Activated naive CD4-positive, alpha-beta T cell treated with anti-CD3 and anti-CD28 coated beads, Interleukin-2, amount 50 U/mL, for 16 hours (primary cell): ENCODE results near the gene PPP4R4.
A peak's percentile ranks its signal among the peaks of the same experiment; 100 is the strongest.
"Not testable (repeated sequence)": the region's sequence is repeated elsewhere in the genome, so short reads cannot be mapped to it uniquely, and the experiment has no call there.

ENCODE experiments used
- DNase-seq: peaks from one replicate; pipeline ENCODE4 v3.0.0-alpha.2; 2020

The PPP4R4 gene

GRCh38 chr14:94145902-94146527 lies 28.1 kb upstream of the PPP4R4 start:
- DNase-seq, result no peak

DNA sequence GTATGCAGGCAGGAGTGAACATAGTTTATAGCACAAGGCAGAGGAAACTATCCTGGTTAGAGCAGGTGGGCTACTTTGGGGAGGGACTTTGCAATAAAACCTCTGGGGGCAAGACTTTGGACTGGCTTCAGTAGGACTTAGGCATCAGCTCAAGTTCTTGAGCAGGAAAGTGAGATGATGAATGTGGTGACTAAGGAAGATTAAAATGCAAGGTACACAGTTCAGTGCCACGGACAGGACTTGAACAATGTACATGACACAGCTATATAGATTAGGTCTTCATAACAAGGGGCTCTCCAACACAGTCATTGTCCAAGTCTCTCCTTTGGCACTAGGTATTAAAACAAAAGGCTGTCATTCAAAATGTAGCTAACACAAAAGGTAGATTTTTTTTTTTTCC lies 21.4 kb upstream of the PPP4R4 start:
- DNase-seq, result no peak

- no peak for DNase-seq
Measured at GRCh38 chr14:94153750-94154342, 20.3 kb upstream of the PPP4R4 start.

DNA sequence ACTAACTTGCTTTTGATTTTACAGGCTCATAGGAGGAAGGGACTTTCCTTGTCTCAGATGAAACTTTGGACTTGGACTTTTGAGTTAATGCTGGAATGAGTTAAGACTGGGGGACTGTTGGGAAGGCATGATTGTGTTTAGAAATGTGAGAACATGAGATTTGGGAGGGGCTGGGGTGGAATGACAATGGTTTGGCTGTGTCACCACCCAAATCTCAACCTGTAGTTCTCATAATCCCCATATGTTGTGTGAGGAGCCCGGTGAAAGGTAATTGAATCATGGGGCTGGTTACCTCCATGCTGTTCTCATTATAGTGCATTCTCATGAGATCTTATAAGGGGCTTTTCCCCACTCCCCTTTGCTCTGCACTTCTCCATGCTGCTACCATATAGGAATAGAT lies 18.0 kb upstream of the PPP4R4 start:
- not testable (repeated sequence) for DNase-seq

GRCh38 chr14:94157197-94157596 lies 16.9 kb upstream of the PPP4R4 start:
- DNase-seq, result no peak

DNA sequence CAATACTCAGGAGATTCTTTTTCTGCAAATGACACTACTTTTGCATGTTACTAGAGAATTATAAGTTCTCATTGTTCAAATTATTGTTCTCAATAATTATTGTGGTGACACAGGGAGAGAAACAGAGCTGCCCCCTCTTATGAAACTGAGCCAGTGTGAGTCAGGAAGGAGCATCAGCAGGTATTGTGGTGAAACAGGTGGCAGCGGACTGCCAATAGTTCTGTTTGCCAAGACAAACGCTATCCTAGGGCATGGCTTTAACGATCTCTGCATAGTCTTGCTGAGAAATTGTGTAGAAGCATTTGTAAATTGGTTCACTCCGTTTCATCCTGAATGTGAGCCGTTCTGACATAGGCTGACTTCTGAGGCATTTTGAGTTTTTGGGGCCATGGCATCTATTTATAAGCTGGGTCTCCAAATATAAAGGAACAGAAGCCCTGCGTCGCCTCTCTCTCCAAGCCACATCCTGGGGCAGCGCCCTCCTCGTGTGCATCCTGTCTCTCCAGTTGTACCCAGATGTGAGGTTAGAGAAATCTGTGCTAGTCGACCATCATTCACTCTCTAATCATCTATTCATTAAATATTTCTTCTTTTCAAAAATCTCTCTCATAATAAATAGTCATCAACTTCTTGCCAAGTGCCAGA lies 15.8 kb upstream of the PPP4R4 start:
- DNase-seq, result peak; percentile 38

- DNase-seq, result no peak
Measured at GRCh38 chr14:94161058-94161457, 13.1 kb upstream of the PPP4R4 start.

DNA sequence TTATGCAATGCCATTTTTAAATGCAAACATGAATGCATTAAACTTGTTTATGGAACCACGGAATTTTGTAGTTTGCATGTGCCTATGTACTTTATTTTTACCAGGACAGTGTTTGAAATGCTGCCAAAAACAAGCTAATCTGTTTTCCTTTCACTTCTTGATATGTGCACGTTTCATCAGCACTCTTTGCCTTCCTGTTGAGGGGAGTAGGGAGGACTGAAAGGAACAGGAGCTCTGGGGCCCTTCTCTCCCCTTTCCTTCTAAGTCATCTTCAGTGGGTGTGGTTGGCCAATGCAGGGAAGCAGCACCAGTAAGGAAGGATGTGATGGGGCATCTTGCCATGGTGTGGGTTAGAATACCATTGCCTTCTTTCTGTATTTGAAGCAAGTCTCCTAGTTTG lies 12.1 kb upstream of the PPP4R4 start:
- DNase-seq, result no peak

DNA sequence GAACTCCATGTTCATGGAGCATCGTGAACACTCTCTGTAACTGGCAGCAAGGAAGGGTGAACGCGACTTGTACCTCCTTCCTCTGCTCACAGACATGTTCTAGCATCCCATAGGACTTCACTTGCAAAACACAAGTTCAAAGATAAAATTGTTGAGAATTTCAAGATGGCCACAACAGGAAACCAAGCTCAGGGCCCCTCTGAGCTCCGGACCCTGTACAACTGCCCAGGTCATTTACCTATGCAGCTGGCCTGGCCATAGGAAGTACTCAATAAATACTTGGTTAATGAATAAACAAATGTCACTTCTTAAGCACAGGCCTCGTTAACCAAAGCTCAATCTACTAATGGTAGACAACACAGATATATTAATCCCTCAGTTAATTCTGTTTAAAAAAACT lies 11.7 kb upstream of the PPP4R4 start:
- DNase-seq, result no peak

DNA sequence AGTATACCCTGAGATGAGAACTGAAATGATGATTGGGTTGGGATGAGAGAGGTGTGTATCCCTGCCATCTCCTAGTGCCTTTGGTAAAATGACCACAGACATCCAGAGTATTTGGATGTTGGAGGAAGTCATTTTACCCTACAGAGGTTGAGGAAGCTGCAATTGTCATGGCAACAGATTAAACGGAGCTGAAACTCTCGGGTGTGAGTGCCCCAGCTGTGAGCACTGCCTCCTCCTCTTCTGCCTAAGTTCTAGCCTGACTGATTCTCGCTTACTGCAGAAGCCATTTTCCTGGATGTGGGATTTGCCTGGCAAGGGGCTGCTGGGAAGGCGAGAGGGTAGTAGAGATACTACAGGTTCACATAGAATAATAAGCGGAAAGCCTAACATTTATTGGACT lies 10.3 kb upstream of the PPP4R4 start:
- DNase-seq, result no peak

DNA sequence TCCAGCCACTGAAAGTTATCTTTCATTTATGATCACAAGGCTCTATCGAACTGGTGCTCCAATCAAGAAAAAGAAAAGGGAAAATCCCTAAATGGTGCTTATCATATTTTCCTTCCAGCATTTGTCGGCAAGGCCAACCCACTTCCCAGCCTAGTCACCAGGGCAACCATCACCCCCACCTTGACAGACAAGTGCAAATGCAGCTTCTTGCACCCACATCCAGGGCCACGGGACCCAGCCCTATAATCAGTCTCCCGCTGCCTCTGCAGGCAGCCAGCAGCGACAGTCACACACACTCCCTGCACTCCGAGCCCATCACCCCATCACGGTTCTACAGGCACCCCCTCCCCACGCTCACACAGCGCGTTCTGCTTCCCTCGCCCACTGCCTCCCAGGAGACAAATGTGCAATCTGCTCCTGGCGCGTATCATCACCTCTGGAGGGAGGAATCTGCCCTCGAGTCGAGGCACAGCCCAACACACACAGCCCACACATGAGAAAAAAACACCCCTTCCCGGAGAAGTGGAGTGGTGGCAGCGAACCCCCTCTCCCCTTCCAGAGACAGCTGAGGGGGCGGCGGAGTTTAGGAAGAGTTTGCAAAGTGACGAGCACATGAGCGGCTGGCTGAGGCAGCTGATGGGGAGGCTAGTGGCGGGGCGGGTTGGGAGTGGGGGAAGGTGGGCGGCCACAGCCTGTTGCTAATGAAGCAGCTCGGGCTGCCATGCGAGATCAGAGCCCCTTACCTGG lies 9.3 kb upstream of the PPP4R4 start:
- no peak for DNase-seq

DNA sequence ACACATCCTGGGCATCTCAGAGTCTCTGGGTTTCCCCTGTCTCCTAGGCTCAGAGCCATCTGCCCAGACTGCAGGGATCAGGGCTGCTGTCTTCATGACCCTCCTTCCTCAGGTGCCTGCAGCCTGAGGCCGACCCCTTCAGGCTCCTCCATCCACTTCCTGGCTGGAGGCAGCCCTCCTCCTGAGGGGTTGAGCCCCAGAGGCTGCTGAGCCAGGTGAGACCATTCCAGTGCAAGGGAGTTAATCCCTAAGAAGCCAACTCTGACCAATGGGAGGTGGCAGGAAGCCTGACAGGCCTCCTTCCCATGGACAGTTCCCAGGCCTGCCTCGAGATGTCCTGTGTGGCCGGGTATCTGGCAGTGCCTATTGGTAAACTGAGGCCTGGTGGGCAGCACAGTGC lies 8.4 kb upstream of the PPP4R4 start:
- no peak for DNase-seq

- no peak for DNase-seq
Measured at GRCh38 chr14:94170136-94170535, 4.0 kb upstream of the PPP4R4 start.

- no peak for DNase-seq
Measured at GRCh38 chr14:94171208-94171607, 2.9 kb upstream of the PPP4R4 start.

- no peak for DNase-seq
Measured at GRCh38 chr14:94172545-94172944, 1.6 kb upstream of the PPP4R4 start.

DNA sequence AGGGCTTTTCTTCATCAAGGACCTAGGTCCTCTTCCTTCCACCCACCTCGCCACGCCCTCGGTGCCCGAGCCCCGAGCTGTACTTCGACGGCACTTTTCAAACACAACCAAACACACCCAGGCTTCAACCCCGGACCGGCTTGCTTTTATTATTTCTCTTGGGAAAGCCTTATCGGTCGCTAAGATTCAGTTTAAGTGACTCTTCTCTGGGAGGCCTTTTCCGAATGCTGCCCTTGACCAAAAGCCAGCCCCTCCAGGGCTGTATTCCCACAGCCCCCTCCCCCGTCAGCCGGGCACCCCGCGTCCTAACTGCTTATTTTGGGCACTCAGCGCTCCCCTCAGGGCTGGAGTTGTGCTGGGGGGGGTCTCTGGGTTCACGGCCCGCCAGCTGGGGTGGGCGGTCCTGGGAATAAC lies 644 bp upstream of the PPP4R4 start:
- DNase-seq, result no peak

DNA sequence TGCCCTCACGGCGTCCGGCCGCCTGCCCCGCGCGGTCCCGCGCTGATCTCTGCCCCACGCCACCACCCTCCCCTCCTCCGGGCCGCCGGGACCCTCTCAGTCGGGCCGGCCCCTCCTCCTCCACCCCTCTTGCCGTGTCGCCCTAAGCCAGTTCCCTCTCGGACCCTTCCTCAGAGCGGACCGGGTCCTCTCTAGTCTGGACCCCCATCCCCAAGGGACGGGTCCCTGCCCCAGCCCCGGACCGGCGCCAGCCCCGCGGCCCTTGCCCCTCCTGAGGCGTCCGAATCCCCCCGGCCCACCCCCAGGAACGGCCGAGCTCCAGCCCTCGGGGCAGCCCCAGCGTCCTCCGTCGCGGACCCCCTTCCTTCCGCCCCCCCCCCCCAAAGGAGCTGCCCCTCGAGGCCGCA lies 485 bp downstream of the PPP4R4 start:
- no peak for DNase-seq

- no peak for DNase-seq
Measured at GRCh38 chr14:94175011-94175745, 1.1 kb downstream of the PPP4R4 start.

GRCh38 chr14:94175747-94176146 lies 1.6 kb downstream of the PPP4R4 start:
- DNase-seq, result no peak

DNA sequence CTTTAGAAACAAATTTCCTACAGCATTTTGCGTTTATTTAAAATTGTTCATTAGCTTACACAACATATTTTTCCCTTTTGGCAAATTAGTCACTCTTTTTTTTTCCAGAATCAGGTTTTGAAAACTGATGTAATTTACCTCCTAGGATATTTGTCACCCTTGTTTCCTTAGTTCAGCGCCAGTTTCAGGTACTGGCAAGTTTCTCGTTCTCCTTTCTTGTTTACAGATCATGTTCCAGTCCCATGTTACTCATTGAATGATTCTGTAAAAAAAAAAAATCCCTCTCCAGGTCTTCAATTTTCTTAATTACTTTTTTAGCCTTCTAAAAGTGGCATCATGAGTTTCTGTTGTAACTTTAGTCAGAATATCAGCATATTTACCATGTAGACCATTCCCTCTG lies 2.7 kb downstream of the PPP4R4 start:
- DNase-seq, result no peak

DNA sequence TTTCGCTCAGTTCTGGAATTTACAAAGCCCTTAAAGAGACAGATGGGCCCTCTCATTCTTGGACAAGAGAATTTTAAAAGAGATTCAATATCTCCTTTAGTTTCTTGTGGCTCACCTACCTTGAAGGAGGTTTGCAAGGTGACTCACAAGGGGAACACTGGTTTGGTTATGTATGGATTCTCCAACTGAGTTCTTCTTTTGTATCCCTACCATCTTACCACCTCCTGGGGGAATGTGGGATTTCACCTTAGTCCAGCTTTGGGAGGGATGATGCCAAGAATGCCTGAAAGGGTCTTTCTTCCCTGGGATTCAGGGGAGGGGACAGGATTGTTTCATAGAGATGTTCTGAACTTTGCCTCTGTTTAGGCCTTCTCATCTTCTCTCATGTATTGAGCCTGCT lies 3.7 kb downstream of the PPP4R4 start:
- no peak for DNase-seq

- no peak for DNase-seq
Measured at GRCh38 chr14:94179244-94179643, 5.1 kb downstream of the PPP4R4 start.

- no peak for DNase-seq
Measured at GRCh38 chr14:94180655-94181271, 6.6 kb downstream of the PPP4R4 start.
